Heart right ventricle (tissue), 16 donors: ENCODE data around the gene NT5C2. TPM values are rescaled to one million over a fixed set of nuclear protein-coding genes. Genes with fewer than 3 reads are reported as not detected.

ENCODE experiments used
- ATAC-seq, 8 donors: fragments of 200-7000 bp; cut with Tn5 transposase; one replicate each; pipeline ENCODE4 v1.9.1; 2020; ENCODE audit warnings: mild to moderate bottlenecking in 8 of 8, moderate library complexity in 8 of 8, moderate number of reproducible peaks in 1 of 8
- DNase-seq, 2 donors: peaks; one replicate each; pipeline ENCODE4 v3.0.0-alpha.2; 2020
- H3K27ac ChIP-seq, 10 donors: fragments of 200-600 bp; sonication (generic) in 2 of 10; one replicate each; pipeline versions ENCODE4 v1.5.0 to v1.8.0; 2020 to 2022; ENCODE audit warnings: mild to moderate bottlenecking in 3 of 10
- H3K27me3 ChIP-seq, 7 donors: fragments of 200-600 bp; one replicate each; pipeline ENCODE4 v1.8.0; 2021 to 2022; ENCODE audit warnings: mild to moderate bottlenecking in 2 of 7
- H3K36me3 ChIP-seq, 9 donors: fragments of 200-600 bp; sonication (generic) in 1 of 9; one replicate each; pipeline versions ENCODE4 v1.5.0 to v1.8.0; 2020 to 2022; ENCODE audit warnings: mild to moderate bottlenecking in 2 of 9
- H3K4me1 ChIP-seq, 9 donors: fragments of 200-600 bp; sonication (generic) in 1 of 9; one replicate each; pipeline versions ENCODE4 v1.5.0 to v1.8.0; 2020 to 2022; ENCODE audit warnings: mild to moderate bottlenecking in 4 of 9
- H3K4me3 ChIP-seq, 10 donors: fragments of 200-600 bp; sonication (generic) in 2 of 10; one replicate each; pipeline versions ENCODE4 v1.5.0 to v1.8.0; 2020 to 2022; ENCODE audit warnings: mild to moderate bottlenecking in 7 of 10, moderate library complexity in 2 of 10
- H3K9me3 ChIP-seq, 11 donors: fragments of 200-600 bp in 10 of 11; sonication (generic) in 2 of 11; one replicate each; pipeline versions ENCODE4 v1.5.0 to v1.8.0; 2013 to 2022; ENCODE audit warnings: mild to moderate bottlenecking in 2 of 11, control low read depth in 1 of 11, moderate library complexity in 1 of 11
- CTCF ChIP-seq, 9 donors: fragments of 200-600 bp; sonication (generic) in 2 of 9; IDR thresholded peaks; one replicate each; pipeline versions ENCODE4 v1.5.0 to v1.8.0; 2021 to 2022; ENCODE audit warnings: antibody characterized with exemption in 9 of 9, mild to moderate bottlenecking in 5 of 9, moderate library complexity in 1 of 9
- WGBS, 2 donors: extraction: QIAGEN DNeasy Blood & Tissue Kit; methylation state at CpG; one replicate each; pipeline ENCODE4 v1.1.7; 2013; ENCODE audit warnings: inconsistent platforms in 1 of 2; 5-methylcytosine and 5-hydroxymethylcytosine counted together
- intact Hi-C, 10 donors: fragments of 100-400 bp; cut with DNase I; formaldehyde crosslinking; loops; one replicate each; pipeline versions ENCODE4 v1.11.1 to v1.14.2; 2022
- polyA plus RNA-seq, 2 donors: library from polyadenylated mRNA; stranded (reverse); fragments of 200-250 nt; gene quantifications; one replicate each; pipeline ENCODE4 v1.2.3, GENCODE V29; 2013
- total RNA-seq, 10 donors: library from RNA; stranded (reverse); fragmentation: NEBNext Ultra II Directional in 3 of 10; extraction: Animal tissue kit (Norgen Biotek cat#: 25700) in 3 of 10; gene quantifications; one replicate each; pipeline versions ENCODE4 v1.2.1 to v1.2.4, GENCODE V29; 2021 to 2023
- donor health status: Arrhythmogenic right ventricular cardiomyopathy.
- donor health status: ischemic (EF 13 %, LVEDD 7.1; RV severe dilation, severe dysfunction).
- donor health status: healthy with polysubstance abuse.
- donor health status: DM: no; HTN: yes; CAD: no.
- donor health status: DM: no; HTN: no; CAD: no.
- donor health status: ischemic (EF 25% LVEDD 6.9; RV normal size, moderate dysfunction).
- donor health status: ischemic (EF 25% LVEDD 5.7; RV mildly dilated, moderate dysfunction).
- donor health status: healthy.
- donor health status: DM: yes; HTN: yes; CAD: no.
- donor health status: Ischemic cardiomyopathy.
- donor health status: ischemic (EF 35%, LVEDD 5.7; RV mildly dilated, moderate dysfunction).
- donor health status: nonischemic (EF 11% LVEDD 7.7; RV severe dilation, severe dysfunction).
- donor health status: DM: yes; HTN: yes; CAD: no.
- donor health status: PGD.
- donor health status: ischemic (EF 29% LVEDD 5.4; RV normal size, mild dysfunction).
- donor health status: nonischemic (EF 23%, LVEDD 6.1; RV moderate dilation, normal function).

The NT5C2 gene
- total and polyA plus RNA-seq, 12 donors = 23.9 to 88.2 (median 53.5) TPM

GRCh38 chr10:103110407-103110806 is 82.7 kb downstream of the NT5C2 start:
- no peaks in the 10 kb centered on the region for H3K9me3 ChIP-seq
- H3K27me3 ChIP-seq = no peaks in the 10 kb centered on the region
- peaks cover 14 to 42% (median 36%) of the 10 kb centered on the region in 9 donors for H3K4me1 ChIP-seq
- peaks cover 0 to 51% (median 3%) of the 10 kb centered on the region in 9 donors for H3K36me3 ChIP-seq
- ATAC-seq = peak in 3 of 8 donors; percentile 11 to 48 (median 27)
- TF ChIP-seq CTCF (IDR thresholded peaks at IDR 0.05) = no peak
- DNase-seq = no peak
- peak overlapping the region in 7 of 10 donors; percentile 31 to 78 (median 63) for H3K27ac ChIP-seq
- intact Hi-C loops = loop anchor here in 2 of 10 donors (5.0 kb wide), 2 partner anchors 37 to 132 kb away; no protein-coding TSS in a partner anchor
- no peak overlapping the region for H3K4me3 ChIP-seq

- intact Hi-C loops = loop anchor here in 4 of 10 donors (5.0 to 10.0 kb wide), 4 partner anchors 37 to 135 kb away; partner anchors contain the start of gene RPEL1 (in 1 of the 4)
- Histone ChIP-seq H3K27me3 (no peaks in the 10 kb centered on the region), H3K4me3 (no peak overlapping the region), H3K36me3 (peaks cover 0 to 51% (median 5%) of the 10 kb centered on the region in 9 donors), H3K4me1 (peaks cover 14 to 44% (median 36%) of the 10 kb centered on the region in 9 donors), H3K9me3 (no peaks in the 10 kb centered on the region), H3K27ac (peak overlapping the region in 4 of 10 donors; percentile 38 to 78 (median 62))
- no peak for ATAC-seq
- WGBS, 2 donors = 91 to 96% methylated on average over 2 of the region's 2 CpGs
- no peak for TF ChIP-seq CTCF (IDR thresholded peaks at IDR 0.05)
- no peak for DNase-seq
These were observed 83.3 kb downstream of the NT5C2 start for GRCh38 chr10:103109821-103110220.

- ATAC-seq (no peak), DNase-seq (no peak)
- no peak for TF ChIP-seq CTCF (IDR thresholded peaks at IDR 0.05)
- intact Hi-C loops = loop anchor here in 2 of 10 donors (5.0 to 10.0 kb wide), 2 partner anchors 81 to 138 kb away; partner anchors contain the start of gene RPEL1 (in 1 of the 2)
- Histone ChIP-seq H3K27me3 (no peaks in the 10 kb centered on the region), H3K4me3 (no peak overlapping the region), H3K36me3 (peaks cover 0 to 78% (median 15%) of the 10 kb centered on the region in 9 donors), H3K27ac (no peak overlapping the region), H3K9me3 (no peaks in the 10 kb centered on the region), H3K4me1 (peaks cover 7 to 51% (median 18%) of the 10 kb centered on the region in 9 donors)
These were observed 86.5 kb downstream of the NT5C2 start for GRCh38 chr10:103106539-103106938.

GRCh38 chr10:103105462-103105861 is 87.6 kb downstream of the NT5C2 start:
- intact Hi-C loops = loop anchor here in 2 of 10 donors (5.0 to 10.0 kb wide), 2 partner anchors 82 to 139 kb away; partner anchors contain the start of gene RPEL1 (in 1 of the 2)
- Histone ChIP-seq H3K4me1 (peaks cover 0 to 40% (median 8%) of the 10 kb centered on the region in 9 donors), H3K27me3 (no peaks in the 10 kb centered on the region), H3K36me3 (peaks cover 0 to 89% (median 19%) of the 10 kb centered on the region in 9 donors), H3K4me3 (no peak overlapping the region), H3K9me3 (no peaks in the 10 kb centered on the region), H3K27ac (no peak overlapping the region)
- WGBS, 2 donors = 97% methylated on average over 1 of the region's 1 CpG
- ATAC-seq (no peak), DNase-seq (no peak)
- TF ChIP-seq CTCF (IDR thresholded peaks at IDR 0.05) = no peak
